ENCODE data around the gene PAK4. TPM values are rescaled to one million over a fixed set of nuclear protein-coding genes. Genes with fewer than 3 reads are reported as not detected.

PAK4 gene
- total and polyA plus RNA-seq, 9 of the 15 experiments (the other 6 are each of a cell fraction or from before 2014, with no cell fraction given): 0.21 to 33.5 (median 5.8) TPM

- no peak for TF ChIP-seq PCBP2 (IDR thresholded peaks at IDR 0.05; ENCODE audit: low read depth, low read length, poor library complexity, severe bottlenecking)
- TF ChIP-seq L3MBTL2 (IDR thresholded peaks at IDR 0.05): peak; percentile 62
- TF ChIP-seq IRF9 (tag; IDR thresholded peaks at IDR 0.05): no peak
- TF ChIP-seq NR2C1 (IDR thresholded peaks at IDR 0.05): peak; percentile 99
- peak; percentile 98 for TF ChIP-seq NR2C1 (tag; IDR thresholded peaks at IDR 0.05)
- TF ChIP-seq HDGF (IDR thresholded peaks at IDR 0.05): no peak; the same call in 1 of the 2 replicates
- peak in 1 of 2 experiments; percentile 60; a peak in 1 of 4 replicates for TF ChIP-seq ZNF639 (CRISPR knock-in tag; conservative IDR thresholded peaks at IDR 0.05 in 1 of 2, IDR thresholded peaks at IDR 0.05 in 1 of 2)
- TF ChIP-seq PBX2 (CRISPR knock-in tag; IDR thresholded peaks at IDR 0.05; ENCODE audit: low read depth): no peak
- TF ChIP-seq PBX2 (tag; conservative IDR thresholded peaks at IDR 0.05; ENCODE audit: low read depth): no peak
- TF ChIP-seq THRAP3 (IDR thresholded peaks at IDR 0.05; ENCODE audit: borderline replicate concordance): no peak
- 0 out of 2 replicates have a peak, but pooled peaks have one; percentile 60 for TF ChIP-seq BRD4 (IDR thresholded peaks at IDR 0.05)
- TF ChIP-seq SMAD2 (IDR thresholded peaks at IDR 0.05; ENCODE audit: low read depth, low read length): no peak
- TF ChIP-seq ATF1 (CRISPR knock-in tag; IDR thresholded peaks at IDR 0.05): no peak
- TF ChIP-seq ATF1 (tag; IDR thresholded peaks at IDR 0.05): peak; percentile 74
- TF ChIP-seq ZNF76 (CRISPR knock-in tag; IDR thresholded peaks at IDR 0.05; ENCODE audit: borderline replicate concordance): 0 out of 2 replicates have a peak, but pooled peaks have one; percentile 40
- TF ChIP-seq RBM22 (IDR thresholded peaks at IDR 0.05; ENCODE audit: low read depth, low read length, poor library complexity, severe bottlenecking): peak; percentile 94
- TF ChIP-seq TFAM (CRISPR knock-in tag; conservative IDR thresholded peaks at IDR 0.05): no peak
- TF ChIP-seq ESRRA (IDR thresholded peaks at IDR 0.05; ENCODE audit: borderline replicate concordance, low read depth): peak; percentile 72; the same call in 1 of the 2 replicates
- no peak for TF ChIP-seq FOXJ2 (tag; IDR thresholded peaks at IDR 0.05)
- peak; percentile 80 for TF ChIP-seq SIN3B (IDR thresholded peaks at IDR 0.05; ENCODE audit: low read depth)
- TF ChIP-seq RNF2 (IDR thresholded peaks at IDR 0.05): 0 out of 2 replicates have a peak, but pooled peaks have one; percentile 38
- TF ChIP-seq LCOR (CRISPR knock-in tag; IDR thresholded peaks at IDR 0.05): peak; percentile 72; the same call in 1 of the 2 replicates
- no peak for TF ChIP-seq HSF4 (CRISPR knock-in tag; IDR thresholded peaks at IDR 0.05; ENCODE audit: borderline replicate concordance)
Measured at GRCh38 chr19:39125554-39126311, at the start of gene PAK4 (continued).
